Adrenal gland (tissue), 12 donors: ENCODE data around the gene TCF15. TPM values are rescaled to one million over a fixed set of nuclear protein-coding genes. Genes with fewer than 3 reads are reported as not detected.
A peak's percentile ranks its signal among the peaks of the same experiment; 100 is the strongest.

ENCODE experiments used
- DNase-seq, 7 donors: peaks; one replicate each; pipeline ENCODE4 v3.0.0-alpha.2; 2019 to 2020
- H3K27ac ChIP-seq, 5 donors: fragments of 200-600 bp; sonication (generic) in 4 of 5; 1 replicate in 3 of 5; 2 replicates in 2 of 5; pipeline versions ENCODE4 v1.5.1 to v1.8.0; 2016 to 2020; ENCODE audit warnings: mild to moderate bottlenecking in 1 of 5
- H3K27me3 ChIP-seq: fragments of 200-600 bp; 2 replicates; pipeline ENCODE4 v1.8.0; 2021
- H3K36me3 ChIP-seq, 2 donors: fragments of 200-600 bp; replicated peaks in 1 of 2; 1 replicate in 1 of 2; 2 replicates in 1 of 2; pipeline versions ENCODE4 v1.5.1 to v1.8.0; 2018 to 2022
- H3K4me1 ChIP-seq, 2 donors: fragments of 200-600 bp; replicated peaks in 1 of 2; 1 replicate in 1 of 2; 2 replicates in 1 of 2; pipeline versions ENCODE4 v1.5.1 to v1.8.0; 2018 to 2021
- H3K4me3 ChIP-seq, 4 donors: fragments of 200-600 bp; sonication (generic) in 3 of 4; one replicate each; pipeline ENCODE4 v1.5.1; 2016 to 2018
- H3K9me3 ChIP-seq, 3 donors: fragments of 200-600 bp; sonication (generic) in 1 of 3; replicated peaks in 1 of 3; 1 replicate in 2 of 3; 2 replicates in 1 of 3; pipeline versions ENCODE4 v1.5.1 to v1.8.0; 2016 to 2021
- CTCF ChIP-seq, 6 experiments: fragments of 450-650 bp in 4 of 6; fragments of 200-600 bp in 2 of 6; sonication (generic) in 1 of 6; IDR thresholded peaks; 1 replicate in 5 of 6; 2 replicates in 1 of 6; pipeline versions ENCODE4 v1.5.1 to v1.8.0; 2016 to 2021; ENCODE audit warnings: antibody characterized with exemption in 6 of 6, mild to moderate bottlenecking in 2 of 6, moderate library complexity in 1 of 6
- POLR2A ChIP-seq, 2 donors: fragments of 450-650 bp; IDR thresholded peaks; one replicate each; pipeline ENCODE4 v1.6.1; 2017; ENCODE audit warnings: antibody characterized with exemption in 2 of 2, mild to moderate bottlenecking in 2 of 2, moderate library complexity in 1 of 2
- WGBS, 4 donors: extraction: QIAGEN DNeasy Blood & Tissue Kit in 2 of 4; methylation state at CpG; one replicate each; pipeline versions ENCODE4 v1.1.5 to v1.1.7; 2013 to 2017; 5-methylcytosine and 5-hydroxymethylcytosine counted together
- intact Hi-C, 2 donors: fragments of 100-400 bp; cut with DNase I; formaldehyde crosslinking; loops; one replicate each; pipeline versions ENCODE4 v1.14.1 to v1.15.0; 2022 to 2023
- polyA plus RNA-seq, 3 donors: library from polyadenylated mRNA; stranded (reverse); fragments of 200-250 nt in 2 of 3; fragments of 350-450 nt in 1 of 3; fragmentation: Illumina TruSeq in 1 of 3; extraction: RNeasy Lipid Tissue Mini Kit (QIAGEN cat#74804) in 1 of 3; gene quantifications; one replicate each; pipeline ENCODE4 v1.2.3, GENCODE V29; 2013 to 2014
- total RNA-seq, 9 donors: library from RNA; depleted of rRNA in 4 of 9; stranded (reverse); fragments of >200 nt in 4 of 9; fragments of 120-200 nt in 1 of 9; fragmentation: NEBNext Ultra II Directional in 1 of 9; extraction: Animal tissue kit (Norgen Biotek cat#: 25700) in 1 of 9; gene quantifications; one replicate each; pipeline versions ENCODE4 v1.1.0 to v1.2.4, GENCODE V29; 2013 to 2023
- donor health status: healthy with polysubstance abuse.
- donor health status: Bipolar disorder and iron deficiency.
- donor health status: DM: yes; HTN: yes; CAD: no.
- donor health status: DM: no; HTN: no; CAD: no.
- donor health status: DM: no; HTN: no; CAD: no.
- donor health status: DM: yes; HTN: yes; CAD: no.

TCF15 gene
- total and polyA plus RNA-seq, 12 donors = 0.31 to 3.0 (median 0.96) TPM

GRCh38 chr20:609371-609964 lies 641 bp downstream of the TCF15 start:
- no peaks in the 10 kb centered on the region for H3K4me1 ChIP-seq
- DNase-seq = no peak
- H3K27ac ChIP-seq = no peak overlapping the region
- intact Hi-C loops = no loop called here
- peaks cover 35% of the 10 kb centered on the region for H3K27me3 ChIP-seq
- no peaks in the 10 kb centered on the region for H3K9me3 ChIP-seq
- no peaks in the 10 kb centered on the region for H3K36me3 ChIP-seq
- TF ChIP-seq POLR2A (IDR thresholded peaks at IDR 0.05) = no peak
- TF ChIP-seq CTCF (IDR thresholded peaks at IDR 0.05) = no peak
- H3K4me3 ChIP-seq = peak overlapping the region in 1 of 4 donors; percentile 17
- 8 to 32% (median 11%) methylated on average over 8 to 53 of the region's 54 CpGs for WGBS, 4 donors

GRCh38 chr20:608970-609369 lies 1.1 kb downstream of the TCF15 start:
- DNase-seq = no peak
- TF ChIP-seq POLR2A (IDR thresholded peaks at IDR 0.05) (no peak), CTCF (IDR thresholded peaks at IDR 0.05) (no peak)
- Histone ChIP-seq H3K4me3 (no peak overlapping the region), H3K27me3 (peaks cover 35% of the 10 kb centered on the region), H3K4me1 (no peaks in the 10 kb centered on the region), H3K9me3 (no peaks in the 10 kb centered on the region), H3K36me3 (no peaks in the 10 kb centered on the region), H3K27ac (no peak overlapping the region)
- WGBS, 4 donors = 73 to 84% (median 77%) methylated on average over 5 to 8 of the region's 8 CpGs
- intact Hi-C loops = no loop called here

GRCh38 chr20:607476-607875 lies 2.6 kb downstream of the TCF15 start:
- no peak for DNase-seq
- no peak for TF ChIP-seq CTCF (IDR thresholded peaks at IDR 0.05)
- no peak for TF ChIP-seq POLR2A (IDR thresholded peaks at IDR 0.05)
- no peak overlapping the region for H3K4me3 ChIP-seq
- no peak overlapping the region for H3K27ac ChIP-seq
- H3K27me3 ChIP-seq = peaks cover 31% of the 10 kb centered on the region
- no peaks in the 10 kb centered on the region for H3K4me1 ChIP-seq
- no peaks in the 10 kb centered on the region for H3K36me3 ChIP-seq
- WGBS, 4 donors = 83 to 100% (median 91%) methylated on average over 4 to 6 of the region's 6 CpGs
- intact Hi-C loops = no loop called here
- no peaks in the 10 kb centered on the region for H3K9me3 ChIP-seq

- Histone ChIP-seq H3K36me3 (no peaks in the 10 kb centered on the region), H3K9me3 (no peaks in the 10 kb centered on the region), H3K4me3 (no peak overlapping the region), H3K27me3 (peaks cover 17% of the 10 kb centered on the region), H3K27ac (no peak overlapping the region), H3K4me1 (peaks cover 0 to 8% of the 10 kb centered on the region in 2 donors)
- intact Hi-C loops = no loop called here
- DNase-seq = no peak
- 56 to 78% (median 71%) methylated on average over 5 of the region's 5 CpGs for WGBS, 4 donors
- TF ChIP-seq POLR2A (IDR thresholded peaks at IDR 0.05) (no peak), CTCF (IDR thresholded peaks at IDR 0.05) (no peak)
Measured at GRCh38 chr20:605237-605636, 4.9 kb downstream of the TCF15 start.
